ENCODE results near the gene PYCARD. TPM values are rescaled to one million over a fixed set of nuclear protein-coding genes. Genes with fewer than 3 reads are reported as not detected.

The PYCARD gene
- total and polyA plus RNA-seq, 10 of the 15 experiments (the other 5 are each of a cell fraction or from before 2014, with no cell fraction given), result 5.1 to 106 (median 45.9) TPM

GRCh38 chr16:31202414-31203375 lies at the start of gene PYCARD (continued):
- TF ChIP-seq ASH2L (IDR thresholded peaks at IDR 0.05; ENCODE audit: borderline replicate concordance, low read depth) (no peak), CHD2 (IDR thresholded peaks at IDR 0.05; ENCODE audit: borderline replicate concordance, low read depth, low read length) (no peak), RBBP5 (conservative IDR thresholded peaks at IDR 0.05) (no peak), PRDM15 (CRISPR knock-in tag; IDR thresholded peaks at IDR 0.05) (no peak), ZNF217 (IDR thresholded peaks at IDR 0.05) (no peak)
- TF ChIP-seq, protein P1, sequence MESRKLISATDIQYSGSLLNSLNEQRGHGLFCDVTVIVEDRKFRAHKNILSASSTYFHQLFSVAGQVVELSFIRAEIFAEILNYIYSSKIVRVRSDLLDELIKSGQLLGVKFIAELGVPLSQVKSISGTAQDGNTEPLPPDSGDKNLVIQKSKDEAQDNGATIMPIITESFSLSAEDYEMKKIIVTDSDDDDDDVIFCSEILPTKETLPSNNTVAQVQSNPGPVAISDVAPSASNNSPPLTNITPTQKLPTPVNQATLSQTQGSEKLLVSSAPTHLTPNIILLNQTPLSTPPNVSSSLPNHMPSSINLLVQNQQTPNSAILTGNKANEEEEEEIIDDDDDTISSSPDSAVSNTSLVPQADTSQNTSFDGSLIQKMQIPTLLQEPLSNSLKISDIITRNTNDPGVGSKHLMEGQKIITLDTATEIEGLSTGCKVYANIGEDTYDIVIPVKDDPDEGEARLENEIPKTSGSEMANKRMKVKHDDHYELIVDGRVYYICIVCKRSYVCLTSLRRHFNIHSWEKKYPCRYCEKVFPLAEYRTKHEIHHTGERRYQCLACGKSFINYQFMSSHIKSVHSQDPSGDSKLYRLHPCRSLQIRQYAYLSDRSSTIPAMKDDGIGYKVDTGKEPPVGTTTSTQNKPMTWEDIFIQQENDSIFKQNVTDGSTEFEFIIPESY (IDR thresholded peaks at IDR 0.05), result no peak
